HG03521 (cell line): ENCODE data around the gene DLL1.
"Not testable (repeated sequence)": the region's sequence is repeated elsewhere in the genome, so short reads cannot be mapped to it uniquely, and the experiment has no call there.

Experiments used
- ATAC-seq: cut with Tn5 transposase; IDR thresholded peaks from one replicate; pipeline ENCODE4 v1.9.1; 2021; ENCODE audit warnings: mild to moderate bottlenecking, moderate library complexity; ENCODE audit not compliant: unreplicated experiment

DLL1 gene

DNA sequence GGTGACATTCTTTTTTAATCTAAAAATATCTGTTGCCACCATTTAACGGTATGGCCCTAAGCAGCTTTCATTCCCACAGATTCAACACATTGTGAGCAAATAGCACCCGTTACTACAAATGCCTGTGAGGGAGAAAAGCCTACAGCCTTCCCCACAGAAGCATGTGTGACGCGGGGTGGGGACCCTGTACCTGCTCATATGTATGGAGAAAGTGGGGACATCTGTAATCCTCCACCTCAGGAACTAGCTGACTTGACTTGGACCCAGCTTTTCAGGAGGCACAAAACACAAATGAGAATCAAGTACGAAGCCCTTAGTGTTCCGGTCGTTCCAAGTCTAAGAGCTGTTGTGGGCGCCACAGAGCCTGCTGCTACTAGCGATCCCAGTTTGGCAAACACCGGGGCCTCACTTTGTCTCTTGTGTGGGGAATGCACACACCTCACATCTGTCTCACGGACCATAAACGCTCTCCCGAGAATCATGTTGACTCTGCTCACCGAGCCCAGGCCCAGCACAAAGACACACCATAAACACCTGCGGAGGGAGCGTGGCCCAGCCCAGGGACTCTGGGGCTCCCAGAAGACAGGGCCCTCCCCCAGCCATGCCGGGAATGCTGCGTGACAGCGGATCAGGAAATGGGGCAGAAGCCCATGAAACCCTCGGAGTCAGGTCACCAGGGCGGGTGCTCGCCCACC is 21.6 kb downstream of the DLL1 start:
- no peak for ATAC-seq

- ATAC-seq = no peak
Observed at GRCh38 chr6:170268216-170269129, 22.4 kb downstream of the DLL1 start.

DNA sequence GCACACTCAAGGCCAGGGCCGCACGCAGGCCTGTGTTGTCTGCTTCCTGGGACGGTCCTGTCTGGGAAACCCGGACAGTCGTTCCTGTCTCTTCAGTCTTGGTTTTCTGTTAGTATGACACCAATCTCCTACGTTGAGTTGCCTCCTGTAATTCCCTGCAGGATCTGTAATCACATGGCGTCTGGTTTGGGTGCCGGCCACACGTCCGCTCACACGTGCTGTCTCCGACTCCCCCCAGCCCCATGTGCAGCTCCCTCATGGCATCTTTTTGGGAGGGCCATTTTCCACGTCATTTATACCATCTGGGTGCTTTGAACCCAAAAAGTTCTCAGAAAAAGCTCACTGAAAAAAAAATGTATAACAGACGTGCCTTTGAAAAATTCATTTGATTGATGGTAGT is 23.2 kb downstream of the DLL1 start:
- ATAC-seq = no peak

GRCh38 chr6:170266061-170266825 is 24.6 kb downstream of the DLL1 start:
- no peak for ATAC-seq

GRCh38 chr6:170265655-170266054 is 25.2 kb downstream of the DLL1 start:
- ATAC-seq = no peak

DNA sequence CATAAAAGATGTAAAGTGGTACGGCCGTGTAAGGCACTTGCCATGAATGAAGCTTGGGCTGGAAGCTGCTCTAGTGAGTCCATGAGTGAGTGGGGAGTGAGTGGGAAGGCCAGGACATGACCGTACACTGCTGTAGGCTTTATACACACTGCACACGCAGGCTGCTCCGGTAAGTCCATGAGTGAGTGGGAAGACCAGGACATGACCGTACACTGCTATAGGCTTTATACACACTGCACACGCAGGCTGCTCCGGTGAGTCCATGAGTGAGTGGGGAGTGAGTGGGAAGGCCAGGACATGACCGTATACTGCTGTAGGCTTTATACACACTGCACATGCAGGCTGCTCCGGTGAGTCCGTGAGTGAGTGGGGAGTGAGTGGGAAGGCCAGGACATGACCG is 26.2 kb downstream of the DLL1 start:
- ATAC-seq = not testable (repeated sequence)

DNA sequence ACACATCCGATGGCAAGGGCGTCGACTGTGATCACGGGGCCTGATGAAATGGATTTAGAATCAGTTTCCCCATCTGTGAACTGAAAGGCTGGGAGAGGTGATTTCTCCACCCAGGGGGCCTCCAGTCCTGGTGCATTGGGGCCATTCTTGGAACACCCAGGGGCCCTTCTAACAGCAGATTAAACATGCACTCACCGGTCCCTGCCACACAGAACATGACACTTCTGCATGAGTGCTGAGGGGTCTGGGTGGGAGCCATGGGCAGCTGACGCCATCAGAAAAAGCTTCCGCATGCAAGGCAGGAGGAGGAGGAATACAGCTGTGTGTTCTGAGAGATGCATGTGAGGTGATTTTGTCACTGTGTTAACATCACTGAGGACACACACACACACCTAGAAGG is 26.8 kb downstream of the DLL1 start:
- no peak for ATAC-seq

DNA sequence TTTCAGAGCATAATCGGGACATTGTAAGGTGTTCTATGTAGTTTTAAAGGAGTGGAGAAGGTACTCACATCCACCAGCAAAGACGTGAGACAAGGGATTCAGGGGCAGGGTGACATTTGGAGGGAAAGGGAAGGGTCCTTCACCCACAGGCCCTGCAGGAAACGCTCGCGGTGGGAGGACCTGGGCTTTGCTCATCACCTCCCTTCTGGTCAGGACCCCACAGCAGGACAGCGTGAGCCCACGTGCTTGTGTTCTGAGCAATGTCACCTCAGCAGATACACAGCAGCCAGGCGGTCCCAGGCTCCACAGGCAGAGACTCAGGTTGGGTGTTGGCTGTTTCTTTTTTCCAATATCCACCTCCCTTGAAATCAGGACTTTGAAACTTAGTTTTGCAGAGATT is 27.5 kb downstream of the DLL1 start:
- no peak for ATAC-seq

DNA sequence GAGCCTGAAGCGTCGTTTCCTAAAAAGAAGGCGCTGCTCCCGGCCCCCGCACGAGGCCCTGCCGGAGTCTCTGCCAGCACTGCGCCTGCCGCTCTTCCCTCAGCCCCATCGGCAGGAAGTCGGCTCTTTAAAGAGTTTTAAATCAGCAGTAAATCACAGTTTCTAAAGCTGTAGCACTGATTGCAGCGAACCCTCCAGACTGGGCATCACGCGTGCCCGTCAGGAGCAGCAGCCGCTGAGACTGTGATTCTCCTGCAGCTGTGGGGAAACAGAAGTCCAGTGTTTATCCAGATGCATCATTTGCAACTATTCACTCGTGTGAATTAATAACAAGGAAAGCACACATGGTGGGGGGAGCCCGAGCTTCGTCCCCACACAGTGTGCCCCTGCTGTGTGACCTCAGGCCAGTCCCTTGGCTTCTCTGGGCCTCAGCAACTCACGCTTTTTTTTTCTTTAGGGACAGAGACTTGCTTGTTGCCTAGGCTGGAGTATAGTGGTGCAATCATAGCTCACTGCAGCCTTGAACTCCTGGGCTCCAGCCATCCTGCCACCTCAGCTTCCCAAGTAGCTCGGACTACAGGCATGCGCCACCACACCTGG is 28.3 kb downstream of the DLL1 start:
- no peak for ATAC-seq

GRCh38 chr6:170261643-170262488 is 29.0 kb downstream of the DLL1 start:
- no peak for ATAC-seq

DNA sequence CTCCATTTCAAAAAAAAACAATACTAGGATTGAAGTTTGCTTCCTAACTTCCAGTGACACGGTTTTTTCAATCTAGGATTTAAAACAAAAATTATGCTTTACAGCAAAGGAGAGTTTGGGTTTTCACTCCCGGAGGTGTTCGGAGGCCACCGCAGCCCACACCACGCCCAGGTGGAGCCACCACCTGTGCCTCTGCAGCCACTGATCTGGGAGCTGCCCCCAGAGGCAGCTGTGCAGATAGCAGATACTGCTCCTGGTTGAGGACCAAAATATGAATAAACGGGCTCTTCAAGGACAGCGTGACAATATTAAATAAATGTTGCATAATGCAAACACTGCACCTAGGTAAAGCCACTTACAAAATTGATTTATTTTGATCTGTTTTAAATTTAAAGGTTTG is 30.2 kb downstream of the DLL1 start:
- no peak for ATAC-seq

GRCh38 chr6:170259278-170259677 is 31.6 kb downstream of the DLL1 start:
- ATAC-seq = no peak

DNA sequence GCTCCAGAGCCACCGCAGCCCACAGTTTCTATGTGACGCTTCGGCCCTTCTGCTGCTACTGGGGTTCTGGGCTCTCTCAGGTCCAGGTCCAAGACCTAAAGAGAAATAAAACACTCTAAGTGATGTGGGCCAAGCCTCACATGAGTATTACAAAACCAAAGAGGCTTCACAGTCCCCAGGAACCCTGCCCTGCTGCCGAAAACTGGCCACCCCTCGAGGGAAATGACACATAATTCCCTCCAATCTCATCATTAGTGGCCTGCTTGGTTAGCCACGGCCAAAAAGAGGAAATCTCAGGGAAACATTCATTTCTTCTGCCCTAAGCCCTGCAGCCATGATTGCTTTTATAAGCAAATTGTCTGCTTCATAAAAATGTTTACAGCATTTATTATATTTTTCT is 32.5 kb downstream of the DLL1 start:
- ATAC-seq = no peak

DNA sequence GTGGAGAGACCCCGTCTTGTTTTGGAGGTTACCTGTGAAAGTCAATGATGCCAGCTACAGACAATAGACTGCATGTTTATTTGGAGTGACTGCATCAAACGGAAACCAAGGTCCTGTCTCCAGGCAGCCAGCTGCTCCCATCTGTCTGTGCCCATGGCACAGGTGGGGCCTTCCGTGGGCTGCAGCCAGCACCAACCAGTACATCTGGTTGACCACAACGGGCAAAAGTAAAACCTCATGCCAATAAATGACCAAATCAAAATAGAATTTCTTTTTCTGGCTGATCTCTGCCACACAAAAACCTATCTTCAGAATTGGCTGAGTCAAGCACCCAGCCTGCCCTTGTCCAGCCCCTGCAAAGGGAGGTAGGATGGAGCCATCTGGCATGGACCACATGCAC is 33.5 kb downstream of the DLL1 start:
- ATAC-seq = no peak

- no peak for ATAC-seq
Observed at GRCh38 chr6:170256641-170257040, 34.2 kb downstream of the DLL1 start.

GRCh38 chr6:170255426-170256125 is 35.3 kb downstream of the DLL1 start:
- ATAC-seq = no peak

GRCh38 chr6:170254315-170255213 is 36.3 kb downstream of the DLL1 start:
- no peak for ATAC-seq

- ATAC-seq = no peak
Observed at GRCh38 chr6:170253910-170254269, 37.0 kb downstream of the DLL1 start.
